Testis (tissue), 3 donors: ENCODE measurements around the gene UBE2G1. TPM values are rescaled to one million over a fixed set of nuclear protein-coding genes. Genes with fewer than 3 reads are reported as not detected.

ENCODE experiments used
- DNase-seq: peaks from one replicate; pipeline ENCODE4 v3.0.0-alpha.2; 2019
- H3K27ac ChIP-seq, 2 donors: fragments of 200-600 bp; sonication (generic); one replicate each; pipeline ENCODE4 v1.5.1; 2019
- H3K27me3 ChIP-seq: fragments of 200-600 bp; sonication (generic); one replicate; pipeline ENCODE4 v1.5.1; 2019
- H3K36me3 ChIP-seq: fragments of 200-600 bp; sonication (generic); one replicate; pipeline ENCODE4 v1.5.1; 2017; ENCODE audit warnings: low read depth; ENCODE audit errors: missing control alignments
- H3K4me1 ChIP-seq: fragments of 200-600 bp; sonication (generic); one replicate; pipeline ENCODE4 v1.5.1; 2019
- H3K4me3 ChIP-seq, 2 donors: fragments of 200-600 bp; sonication (generic); one replicate each; pipeline ENCODE4 v1.5.1; 2017 to 2019
- H3K9me3 ChIP-seq: fragments of 200-600 bp; sonication (generic); one replicate; pipeline ENCODE4 v1.5.1; 2017
- POLR2A ChIP-seq: fragments of 450-650 bp; IDR thresholded peaks from one replicate; pipeline ENCODE4 v1.6.1; 2017; ENCODE audit warnings: antibody characterized with exemption, mild to moderate bottlenecking, moderate library complexity
- WGBS, 2 donors: methylation state at CpG; one replicate each; pipeline ENCODE4 v1.1.5; 2018; 5-methylcytosine and 5-hydroxymethylcytosine counted together
- intact Hi-C: fragments of 100-400 bp; cut with DNase I; formaldehyde crosslinking; loops from one replicate; pipeline ENCODE4 v1.15.1; 2023; ENCODE audit warnings: low total_unique reads
- polyA plus RNA-seq: library from polyadenylated mRNA; stranded (reverse); fragments of 350-450 nt; fragmentation: Illumina TruSeq; extraction: RNeasy Lipid Tissue Mini Kit (QIAGEN cat#74804); gene quantifications from one replicate; pipeline ENCODE4 v1.2.3, GENCODE V29; 2014; ENCODE audit warnings: low read depth, low replicate concordance; ENCODE audit not compliant: insufficient read depth
- total RNA-seq, 2 donors: library from RNA; depleted of rRNA; stranded (reverse); fragments of >200 nt; gene quantifications; one replicate each; pipeline ENCODE4 v1.2.3, GENCODE V29; 2016
- TF ChIP-seq, protein P1 (sequence below), 3 experiments: fragments of 450-650 bp in 2 of 3; fragments of 200-600 bp in 1 of 3; sonication (generic) in 1 of 3; IDR thresholded peaks; one replicate each; pipeline ENCODE4 v1.5.1; 2016 to 2019; ENCODE audit warnings: antibody characterized with exemption in 3 of 3, mild to moderate bottlenecking in 2 of 3, moderate library complexity in 1 of 3

The UBE2G1 gene
- total and polyA plus RNA-seq, 3 donors from 2014 or later: 50.1 to 66.1 (median 60.7) TPM

DNA sequence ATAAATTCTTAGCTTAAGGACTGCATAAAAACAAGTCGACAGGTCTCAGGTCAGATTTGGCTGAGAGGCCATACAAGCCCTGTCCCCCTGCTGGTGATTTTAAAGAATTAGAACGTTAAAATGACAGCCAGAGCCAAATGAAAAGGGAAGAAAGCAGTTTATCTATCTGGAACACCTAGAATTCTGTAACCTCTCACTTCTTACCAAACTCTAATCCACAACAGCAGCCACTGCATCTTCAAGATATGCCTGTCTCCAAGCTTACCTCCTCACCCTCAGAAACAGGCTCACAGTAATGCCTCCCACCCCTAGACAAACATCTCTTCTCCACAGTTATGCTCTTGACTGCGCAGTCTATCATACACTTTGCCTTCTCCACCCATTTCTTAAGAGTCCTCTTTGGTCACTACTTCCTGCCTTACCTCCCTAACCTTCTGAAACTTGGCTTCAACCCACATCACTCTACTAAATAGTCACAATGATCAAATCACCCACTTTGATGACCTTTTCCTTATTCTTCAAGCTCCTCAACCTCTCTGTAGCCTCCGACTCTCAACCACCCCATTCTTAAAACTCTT lies 116.9 kb downstream of the UBE2G1 start:
- WGBS, 2 donors: 57 to 58% methylated on average over 4 of the region's 4 CpGs
- Histone ChIP-seq H3K4me1 (no peaks in the 10 kb centered on the region), H3K4me3 (no peak overlapping the region), H3K27ac (no peak overlapping the region), H3K9me3 (no peaks in the 10 kb centered on the region), H3K27me3 (no peaks in the 10 kb centered on the region), H3K36me3 (no peaks in the 10 kb centered on the region)
- intact Hi-C loops: no loop called here
- DNase-seq: no peak
- TF ChIP-seq, protein P1, sequence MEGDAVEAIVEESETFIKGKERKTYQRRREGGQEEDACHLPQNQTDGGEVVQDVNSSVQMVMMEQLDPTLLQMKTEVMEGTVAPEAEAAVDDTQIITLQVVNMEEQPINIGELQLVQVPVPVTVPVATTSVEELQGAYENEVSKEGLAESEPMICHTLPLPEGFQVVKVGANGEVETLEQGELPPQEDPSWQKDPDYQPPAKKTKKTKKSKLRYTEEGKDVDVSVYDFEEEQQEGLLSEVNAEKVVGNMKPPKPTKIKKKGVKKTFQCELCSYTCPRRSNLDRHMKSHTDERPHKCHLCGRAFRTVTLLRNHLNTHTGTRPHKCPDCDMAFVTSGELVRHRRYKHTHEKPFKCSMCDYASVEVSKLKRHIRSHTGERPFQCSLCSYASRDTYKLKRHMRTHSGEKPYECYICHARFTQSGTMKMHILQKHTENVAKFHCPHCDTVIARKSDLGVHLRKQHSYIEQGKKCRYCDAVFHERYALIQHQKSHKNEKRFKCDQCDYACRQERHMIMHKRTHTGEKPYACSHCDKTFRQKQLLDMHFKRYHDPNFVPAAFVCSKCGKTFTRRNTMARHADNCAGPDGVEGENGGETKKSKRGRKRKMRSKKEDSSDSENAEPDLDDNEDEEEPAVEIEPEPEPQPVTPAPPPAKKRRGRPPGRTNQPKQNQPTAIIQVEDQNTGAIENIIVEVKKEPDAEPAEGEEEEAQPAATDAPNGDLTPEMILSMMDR (IDR thresholded peaks at IDR 0.05): peak in 2 of 3 experiments; percentile 23 to 40
- no peak for TF ChIP-seq POLR2A

- H3K4me1 ChIP-seq: no peaks in the 10 kb centered on the region
- no peak overlapping the region for H3K27ac ChIP-seq
- H3K4me3 ChIP-seq: no peak overlapping the region
- no peak for TF ChIP-seq POLR2A
- TF ChIP-seq, protein P1 (IDR thresholded peaks at IDR 0.05): no peak
- DNase-seq: no peak
- no peaks in the 10 kb centered on the region for H3K9me3 ChIP-seq
- WGBS, 2 donors: 89 to 91% methylated on average over 7 of the region's 7 CpGs
- intact Hi-C loops: no loop called here
- no peaks in the 10 kb centered on the region for H3K27me3 ChIP-seq
- no peaks in the 10 kb centered on the region for H3K36me3 ChIP-seq
Observed at GRCh38 chr17:4248504-4249277, 117.8 kb downstream of the UBE2G1 start.

DNA sequence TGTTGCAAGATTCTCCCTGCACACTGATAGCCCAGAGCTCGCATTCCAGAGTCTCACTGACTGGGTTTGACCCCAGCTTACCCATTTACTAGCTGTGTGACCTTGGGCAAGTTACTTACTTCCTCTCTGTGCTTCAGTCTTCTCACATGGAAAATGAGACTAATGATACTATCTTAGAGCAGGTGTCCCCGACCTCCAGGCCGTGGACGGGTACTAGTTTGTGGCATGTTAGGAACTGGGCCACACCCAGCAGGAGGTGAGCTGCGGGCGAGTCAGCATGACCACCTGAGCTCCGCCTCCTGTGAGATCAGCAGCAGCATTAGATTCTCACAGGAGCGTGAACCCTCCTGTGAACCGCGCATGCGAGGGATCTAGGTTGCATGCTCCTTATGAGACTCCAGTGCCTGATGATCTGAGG lies 118.5 kb downstream of the UBE2G1 start:
- Histone ChIP-seq H3K4me1 (no peaks in the 10 kb centered on the region), H3K9me3 (no peaks in the 10 kb centered on the region), H3K4me3 (no peak overlapping the region), H3K27ac (no peak overlapping the region), H3K36me3 (no peaks in the 10 kb centered on the region), H3K27me3 (no peaks in the 10 kb centered on the region)
- intact Hi-C loops: no loop called here
- 80 to 86% methylated on average over 11 of the region's 11 CpGs for WGBS, 2 donors
- TF ChIP-seq, protein P1 (IDR thresholded peaks at IDR 0.05): no peak
- no peak for TF ChIP-seq POLR2A
- DNase-seq: no peak

DNA sequence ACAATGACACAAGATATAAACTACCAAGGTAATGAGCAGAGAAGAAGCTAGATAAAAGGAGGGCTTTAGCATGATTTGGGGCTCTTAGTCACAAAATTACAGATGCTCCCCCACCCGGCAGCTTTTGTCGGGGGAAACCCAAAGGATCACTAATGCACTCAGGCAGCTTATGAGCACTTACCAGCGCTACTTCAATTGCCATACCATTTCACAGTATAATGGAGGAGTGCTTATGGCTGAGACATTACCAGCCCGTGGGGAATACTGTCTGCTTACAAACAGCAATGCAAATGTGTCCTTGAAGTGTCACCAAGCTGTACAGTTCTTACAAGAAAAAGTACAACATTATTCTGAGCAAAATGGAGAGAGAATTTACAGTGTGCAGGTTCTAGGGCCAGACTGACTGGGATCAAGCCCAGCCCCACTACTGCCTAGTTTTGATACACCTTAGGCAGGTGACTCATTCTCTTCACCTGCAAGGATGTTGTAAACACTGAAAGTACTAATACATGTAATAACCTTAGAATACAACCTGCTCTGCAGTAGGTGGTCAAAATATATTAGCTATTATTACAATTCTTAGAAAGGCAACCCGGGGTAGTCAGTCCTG lies 119.0 kb downstream of the UBE2G1 start:
- intact Hi-C loops: no loop called here
- H3K4me1 ChIP-seq: no peaks in the 10 kb centered on the region
- no peak for DNase-seq
- H3K9me3 ChIP-seq: no peaks in the 10 kb centered on the region
- no peak overlapping the region for H3K4me3 ChIP-seq
- no peaks in the 10 kb centered on the region for H3K27me3 ChIP-seq
- H3K36me3 ChIP-seq: no peaks in the 10 kb centered on the region
- 53 to 57% methylated on average over 5 of the region's 5 CpGs for WGBS, 2 donors
- TF ChIP-seq, protein P1 (IDR thresholded peaks at IDR 0.05): no peak
- no peak for TF ChIP-seq POLR2A
- H3K27ac ChIP-seq: no peak overlapping the region
